HG02610 (cell line): Measurements from ENCODE around the gene CCDC86.

Experiments used
- ATAC-seq: cut with Tn5 transposase; IDR thresholded peaks from one replicate; pipeline ENCODE4 v1.9.1; 2021; ENCODE audit warnings: mild to moderate bottlenecking, moderate library complexity; ENCODE audit not compliant: unreplicated experiment

Gene CCDC86

DNA sequence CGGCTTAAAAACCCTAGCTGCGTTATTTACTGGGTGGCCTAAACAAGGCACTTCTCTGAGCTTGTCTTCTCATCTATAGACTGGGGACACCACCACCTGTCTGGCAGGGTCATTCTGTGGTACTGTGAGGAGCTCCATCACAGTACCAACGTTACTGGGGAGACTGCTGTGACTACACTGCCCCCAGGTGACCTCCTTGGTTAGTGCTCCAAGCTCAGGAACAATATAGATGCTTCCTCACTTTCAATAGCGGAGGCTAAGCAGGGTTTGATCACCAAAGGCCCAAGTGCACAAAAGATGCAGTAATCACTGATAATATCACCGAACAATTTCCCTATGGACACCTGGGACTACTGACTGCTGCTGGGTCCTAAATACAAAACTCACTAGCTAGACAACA is 45.6 kb downstream of the CCDC86 start:
- ATAC-seq = no peak

DNA sequence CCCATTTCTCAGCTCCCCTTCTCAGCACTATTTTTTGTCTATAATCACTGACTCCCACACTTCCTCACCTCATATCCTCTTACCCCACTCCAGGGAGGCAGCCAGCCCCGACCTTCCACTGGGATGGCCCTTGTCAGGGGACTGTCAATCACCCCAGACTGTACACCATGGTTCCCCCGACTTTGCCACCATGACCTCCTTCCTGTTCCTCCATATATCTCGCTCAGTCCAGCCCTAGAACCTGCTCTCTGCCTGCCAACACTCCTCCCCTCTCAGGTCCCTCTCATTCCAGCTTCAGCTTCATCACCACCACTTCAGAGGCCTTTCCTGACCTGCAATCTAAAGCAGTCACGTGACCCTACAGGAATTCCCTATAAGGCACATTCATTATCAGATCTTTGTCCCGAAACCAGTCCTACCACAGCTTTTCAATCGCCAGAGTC is 48.0 kb downstream of the CCDC86 start:
- ATAC-seq = no peak

DNA sequence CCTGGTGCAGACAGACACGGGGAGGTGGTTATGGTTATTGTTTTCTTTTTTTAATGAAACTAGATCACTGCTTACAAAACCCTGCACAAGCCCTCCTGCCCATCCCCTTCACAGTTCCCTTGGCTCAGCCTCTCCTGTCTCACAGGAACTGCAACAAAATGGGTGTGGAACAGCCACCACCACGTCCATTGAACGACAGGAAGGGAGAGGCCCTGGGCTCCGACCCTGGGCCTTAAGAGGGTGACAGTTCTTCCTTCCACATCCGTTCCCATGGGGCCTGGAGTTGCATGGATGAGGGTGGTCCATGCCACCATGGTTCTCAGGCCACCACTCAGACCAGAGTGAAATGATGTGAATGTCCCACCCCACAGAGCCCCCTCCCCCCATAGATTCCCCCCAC is 48.8 kb downstream of the CCDC86 start:
- no peak for ATAC-seq

DNA sequence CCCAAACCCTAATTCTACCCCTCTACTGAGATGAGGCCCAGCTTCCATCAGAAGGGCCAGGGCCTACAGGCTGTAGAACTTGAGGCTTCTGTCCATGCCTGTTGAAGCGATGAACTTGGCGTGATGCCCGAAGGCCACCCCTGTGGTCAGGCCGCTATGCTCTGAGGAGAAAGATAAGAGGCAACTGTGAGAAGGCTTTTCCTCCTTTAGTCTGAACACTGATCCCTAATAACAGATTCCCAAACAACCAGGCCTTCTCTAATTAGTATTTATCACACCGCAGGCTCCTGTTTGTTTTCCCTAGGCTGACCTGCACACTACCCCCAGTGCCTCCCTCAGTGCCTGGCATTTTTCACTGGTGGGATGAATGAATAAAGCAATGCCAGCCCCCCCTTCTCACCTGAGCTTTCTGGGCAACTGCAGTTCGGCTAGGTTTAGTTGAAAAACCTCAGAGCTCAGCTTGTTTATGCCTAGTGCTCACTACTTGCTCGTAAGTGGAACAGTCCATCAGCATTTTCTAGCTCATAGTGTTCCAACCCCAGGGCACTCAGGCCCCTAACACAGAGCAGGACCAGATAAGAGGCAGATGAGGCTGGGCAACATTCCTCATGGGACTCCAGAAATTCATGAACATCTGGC is 49.3 kb downstream of the CCDC86 start:
- ATAC-seq = no peak

DNA sequence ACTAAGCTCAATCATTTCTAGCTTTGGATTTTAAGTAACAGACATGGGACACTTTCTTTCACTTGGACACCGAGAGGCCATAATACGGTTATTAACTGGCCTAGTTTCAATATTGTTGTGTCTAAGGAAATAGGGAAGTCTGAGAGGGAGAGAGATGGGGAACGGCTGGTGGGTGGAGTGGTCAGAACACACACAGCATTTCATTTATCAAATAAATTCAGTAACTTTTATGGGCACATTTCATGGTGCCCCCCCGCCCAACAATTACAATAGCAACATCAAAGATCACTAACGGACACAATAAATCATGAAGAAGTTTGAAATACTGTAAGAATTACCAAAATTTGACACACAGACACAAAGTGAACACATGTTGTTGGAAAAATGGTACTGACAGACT is 53.8 kb downstream of the CCDC86 start:
- ATAC-seq = no peak

DNA sequence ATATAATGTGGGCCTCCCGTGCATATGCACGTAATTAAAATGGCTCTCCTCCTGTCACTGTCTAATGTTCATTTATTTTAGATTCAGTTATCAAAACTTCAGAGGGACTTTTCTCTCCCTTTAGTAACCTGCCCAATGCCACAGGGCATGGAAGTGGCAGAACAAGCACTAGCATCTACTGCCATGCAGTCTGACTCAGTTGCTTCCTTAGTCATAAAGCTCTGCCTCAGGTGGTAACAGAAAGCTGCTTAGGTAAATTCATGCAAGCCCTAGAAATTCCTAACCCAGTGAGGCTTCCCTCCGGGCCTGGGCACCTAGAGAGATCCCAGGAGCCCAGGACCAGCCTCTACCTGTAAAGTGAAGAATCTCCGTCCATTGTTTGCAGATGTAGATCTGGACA is 55.6 kb downstream of the CCDC86 start:
- ATAC-seq = no peak

DNA sequence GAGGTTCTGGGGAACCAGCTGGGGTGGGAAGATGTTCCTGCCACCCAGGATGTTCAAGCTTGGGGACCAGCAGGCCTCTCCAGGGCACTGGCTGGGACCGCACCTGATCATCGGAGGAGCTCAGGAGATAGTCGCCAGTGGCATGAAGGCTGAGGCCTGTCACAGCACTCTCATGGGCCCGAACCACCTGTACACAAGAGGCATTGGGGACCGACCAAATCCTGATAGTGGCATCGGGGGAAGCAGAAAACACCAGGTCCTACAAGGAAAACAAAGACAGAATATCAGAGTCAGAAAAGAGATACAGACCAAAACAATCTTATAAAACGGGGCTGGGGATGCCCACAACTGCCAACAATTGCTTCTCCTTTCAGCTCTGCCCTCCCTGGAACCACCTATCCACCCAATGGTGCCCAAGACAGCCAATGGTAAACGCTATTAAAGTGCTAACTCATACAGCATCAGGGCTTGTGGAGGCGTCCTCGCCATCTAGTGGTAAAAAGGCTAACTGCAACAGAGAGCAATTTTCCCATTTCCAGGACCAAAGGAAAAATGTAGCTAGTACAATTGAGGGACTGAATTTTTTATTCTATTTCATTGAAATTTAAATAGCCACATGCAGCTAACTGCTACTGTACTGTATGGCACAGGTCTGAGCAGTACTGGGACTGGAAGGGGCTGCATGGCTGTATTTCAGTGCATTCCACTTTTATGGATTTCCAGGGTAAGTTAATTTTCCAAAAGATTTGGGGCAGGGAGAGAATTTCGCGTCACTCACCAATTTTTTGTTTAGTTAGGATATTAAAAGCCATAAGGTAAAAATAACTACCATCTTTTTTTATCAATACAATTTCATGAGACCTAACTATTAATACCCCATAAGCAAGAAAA is 57.4 kb downstream of the CCDC86 start:
- ATAC-seq = no peak

DNA sequence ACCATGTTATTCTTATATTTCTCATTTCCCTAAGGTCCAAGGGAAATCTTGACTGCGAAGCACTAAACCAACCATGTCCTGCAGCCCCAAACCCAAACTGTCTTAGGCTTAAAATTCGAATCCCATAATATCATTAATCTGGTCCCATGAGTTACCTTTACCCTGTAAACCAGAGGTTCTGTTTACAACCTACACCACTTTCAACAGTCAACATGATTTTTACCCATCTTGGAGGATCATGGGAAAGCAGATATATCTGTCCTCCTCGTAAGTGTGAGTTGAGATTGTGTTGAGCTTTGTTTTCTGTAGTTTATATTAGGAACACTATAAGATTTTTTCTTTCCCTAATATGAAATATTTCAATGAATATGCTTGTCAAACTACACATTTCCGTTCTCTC is 58.1 kb downstream of the CCDC86 start:
- no peak for ATAC-seq
